GM12865 (cell line): Measurements from ENCODE around the gene NRCAM.

ENCODE experiments used
- DNase-seq: peaks from one replicate; pipeline ENCODE4 v3.0.0; 2010; ENCODE audit warnings: low read depth
- H3K4me3 ChIP-seq: 2 replicates; pipeline ENCODE4 v1.5.1; 2011; ENCODE audit warnings: mild to moderate bottlenecking, low read depth, low read length, control low read depth
- TF ChIP-seq, protein P1 (sequence below): IDR thresholded peaks from 2 replicates; pipeline ENCODE4 v1.5.1; 2011; ENCODE audit warnings: low read length, control low read depth, low read depth, inconsistent platforms; ENCODE audit not compliant: insufficient read depth; ENCODE audit errors: missing control alignments

NRCAM gene

GRCh38 chr7:108146070-108146842 lies 310.0 kb downstream of the NRCAM start:
- DNase-seq: peak; percentile 76
- TF ChIP-seq, protein P1, sequence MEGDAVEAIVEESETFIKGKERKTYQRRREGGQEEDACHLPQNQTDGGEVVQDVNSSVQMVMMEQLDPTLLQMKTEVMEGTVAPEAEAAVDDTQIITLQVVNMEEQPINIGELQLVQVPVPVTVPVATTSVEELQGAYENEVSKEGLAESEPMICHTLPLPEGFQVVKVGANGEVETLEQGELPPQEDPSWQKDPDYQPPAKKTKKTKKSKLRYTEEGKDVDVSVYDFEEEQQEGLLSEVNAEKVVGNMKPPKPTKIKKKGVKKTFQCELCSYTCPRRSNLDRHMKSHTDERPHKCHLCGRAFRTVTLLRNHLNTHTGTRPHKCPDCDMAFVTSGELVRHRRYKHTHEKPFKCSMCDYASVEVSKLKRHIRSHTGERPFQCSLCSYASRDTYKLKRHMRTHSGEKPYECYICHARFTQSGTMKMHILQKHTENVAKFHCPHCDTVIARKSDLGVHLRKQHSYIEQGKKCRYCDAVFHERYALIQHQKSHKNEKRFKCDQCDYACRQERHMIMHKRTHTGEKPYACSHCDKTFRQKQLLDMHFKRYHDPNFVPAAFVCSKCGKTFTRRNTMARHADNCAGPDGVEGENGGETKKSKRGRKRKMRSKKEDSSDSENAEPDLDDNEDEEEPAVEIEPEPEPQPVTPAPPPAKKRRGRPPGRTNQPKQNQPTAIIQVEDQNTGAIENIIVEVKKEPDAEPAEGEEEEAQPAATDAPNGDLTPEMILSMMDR: peak; percentile 89
- no peak overlapping the region for H3K4me3 ChIP-seq

DNA sequence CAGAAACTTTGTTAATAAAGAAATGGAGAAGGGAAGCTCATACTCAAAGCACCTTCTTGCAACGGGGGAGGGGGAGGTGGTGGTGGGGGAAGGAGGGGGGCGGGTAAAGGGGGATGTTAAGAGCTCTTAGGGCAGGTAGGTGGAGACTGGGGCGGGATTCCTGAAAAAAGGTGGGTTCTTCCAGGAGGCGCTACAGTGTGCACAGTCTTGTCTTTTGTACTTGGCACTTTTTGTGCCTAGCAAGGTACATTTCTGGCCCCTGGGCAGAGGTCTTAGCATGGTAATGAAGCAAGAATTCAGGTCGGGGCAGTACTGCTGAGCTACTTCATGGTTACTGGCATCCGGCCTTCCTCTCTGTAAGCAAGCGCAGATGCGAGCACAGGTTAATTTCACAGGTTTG lies 310.8 kb downstream of the NRCAM start:
- no peak overlapping the region for H3K4me3 ChIP-seq
- no peak for DNase-seq
- TF ChIP-seq, protein P1: no peak

DNA sequence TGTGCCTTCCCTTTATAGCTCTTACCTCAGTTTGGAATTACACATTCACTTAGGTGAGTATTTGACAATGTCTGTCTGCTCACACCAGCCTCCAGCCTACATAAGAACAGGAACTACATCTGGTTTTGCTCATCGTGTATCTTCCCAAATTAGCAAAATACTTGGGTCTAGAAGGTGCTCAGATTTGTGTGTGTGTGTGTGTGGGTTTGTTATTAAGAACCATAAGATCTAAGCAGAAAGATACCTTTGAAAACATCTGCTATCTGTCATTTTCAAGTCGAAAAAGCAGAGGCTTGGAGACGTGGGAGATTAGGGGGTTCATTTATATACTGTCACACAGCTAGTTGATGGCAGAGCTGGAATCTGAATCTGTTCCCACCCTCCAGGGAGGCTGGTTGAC lies 311.3 kb downstream of the NRCAM start:
- TF ChIP-seq, protein P1: no peak
- no peak for DNase-seq
- H3K4me3 ChIP-seq: no peak overlapping the region

DNA sequence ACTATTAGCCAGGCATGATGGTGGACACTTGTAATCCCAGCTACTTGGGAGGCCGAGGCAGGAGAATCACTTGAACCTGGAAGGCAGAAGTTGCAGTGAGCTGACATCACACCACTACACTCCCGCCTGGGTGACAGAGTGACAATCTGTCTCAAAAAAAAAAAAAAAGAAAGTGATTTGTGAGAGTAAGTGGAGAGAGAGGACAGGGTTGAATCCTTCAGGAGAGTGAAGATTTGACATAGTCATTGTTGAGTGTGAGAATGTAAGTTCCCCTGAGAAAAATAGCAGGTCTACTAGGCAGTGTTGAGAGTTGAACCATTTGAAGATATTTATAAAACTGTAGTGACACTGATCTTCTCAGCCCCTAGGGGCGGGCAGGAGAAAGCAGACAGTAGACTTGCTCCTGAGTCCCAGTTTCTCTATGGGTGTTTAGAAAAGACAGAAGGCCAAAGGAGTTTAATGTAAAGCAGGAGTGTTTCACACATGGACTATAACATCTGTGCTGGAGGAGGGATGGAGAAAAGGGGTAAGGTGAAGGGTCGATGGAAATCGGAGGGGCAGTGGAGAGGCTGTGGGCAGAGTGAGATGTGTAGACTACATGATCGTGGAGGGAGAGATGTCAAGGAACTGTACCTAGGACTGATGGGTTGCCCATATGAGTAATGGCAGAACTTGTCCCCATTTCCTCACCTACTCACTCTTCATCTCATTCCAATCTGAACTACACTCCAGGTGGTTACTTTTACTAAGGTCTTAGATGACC lies 312.4 kb downstream of the NRCAM start:
- DNase-seq: no peak

GRCh38 chr7:108142675-108143259 lies 313.5 kb downstream of the NRCAM start:
- TF ChIP-seq, protein P1: no peak
- H3K4me3 ChIP-seq: no peak overlapping the region
- DNase-seq: no peak

More for the DNA sequence above, 312.4 kb downstream of the NRCAM start:
- TF ChIP-seq, protein P1: peak; percentile 4
- H3K4me3 ChIP-seq: no peak overlapping the region

GRCh38 chr7:108142180-108142579 lies 314.1 kb downstream of the NRCAM start:
- TF ChIP-seq, protein P1: no peak
- DNase-seq: no peak
- H3K4me3 ChIP-seq: no peak overlapping the region
